HEK293T (cell line): ENCODE results near the gene ADAMTS18.

Experiments
- L3MBTL2 ChIP-seq: fragments of 450-650 bp; conservative IDR thresholded peaks from 2 replicates; pipeline ENCODE4 v1.6.1; 2016; ENCODE audit warnings: mild to moderate bottlenecking
- SP1 ChIP-seq: fragments of 450-650 bp; IDR thresholded peaks from 2 replicates; pipeline ENCODE4 v1.6.1; 2017

GRCh38 chr16:77323695-77324094, 111.1 kb downstream of the ADAMTS18 start:
- TF ChIP-seq SP1 (no peak), L3MBTL2 (no peak)
